MCF 10A (cell line): Measurements from ENCODE around the gene PIP5KL1. TPM values are rescaled to one million over a fixed set of nuclear protein-coding genes. Genes with fewer than 3 reads are reported as not detected.

Experiments
- Bru-seq: library from RNA; stranded (reverse); fragments of 400-500 nt; gene quantifications from one replicate; lab custom pipeline; 2021; lab: Mats Ljungman, UMichigan
- BruChase-seq, 2 experiments: library from RNA; stranded (reverse); fragments of 400-500 nt; gene quantifications; one replicate each; lab custom pipeline; 2021; lab: Mats Ljungman, UMichigan
- BruUV-seq: library from RNA; stranded (reverse); fragments of 400-500 nt; replicated peaks from 2 replicates; lab custom pipeline; 2021; lab: Mats Ljungman, UMichigan
- CTCF ChIA-PET: fragments of 300-600 bp; sonication (Branson Sonifier 250); formaldehyde crosslinking; extraction: SDS; loops from one replicate; lab custom pipeline; 2021; ENCODE audit warnings: antibody characterized with exemption, inconsistent platforms; lab: Yijun Ruan, JAX
- POLR2A ChIA-PET: fragments of 300-600, 350-650 bp; sonication (Branson Sonifier 250); formaldehyde crosslinking; extraction: SDS; loops from one replicate; lab custom pipeline; 2020; ENCODE audit warnings: antibody characterized with exemption, inconsistent platforms; lab: Yijun Ruan, JAX
- DNase-seq: peaks from one replicate; pipeline ENCODE4 v3.0.0-alpha.2; 2018; ENCODE audit not compliant: unreplicated experiment
- H3K27ac Mint-ChIP-seq: one replicate; pipeline ENCODE4 v1.8.0; 2022; ENCODE audit warnings: mild to moderate bottlenecking, low read depth, mixed read lengths; ENCODE audit not compliant: unreplicated experiment
- H3K27me3 Mint-ChIP-seq: one replicate; pipeline ENCODE4 v1.8.0; 2022; ENCODE audit warnings: mixed read lengths; ENCODE audit not compliant: insufficient read depth, unreplicated experiment
- H3K36me3 Mint-ChIP-seq: one replicate; pipeline ENCODE4 v1.8.0; 2022; ENCODE audit warnings: mild to moderate bottlenecking, moderate library complexity, mixed read lengths; ENCODE audit not compliant: insufficient read depth, unreplicated experiment
- H3K4me1 Mint-ChIP-seq: one replicate; pipeline ENCODE4 v1.8.0; 2022; ENCODE audit warnings: mixed read lengths; ENCODE audit not compliant: insufficient read depth, unreplicated experiment
- H3K4me3 Mint-ChIP-seq: one replicate; pipeline ENCODE4 v1.8.0; 2022; ENCODE audit warnings: mild to moderate bottlenecking, moderate library complexity, mixed read lengths; ENCODE audit not compliant: unreplicated experiment
- H3K9me3 Mint-ChIP-seq: one replicate; pipeline ENCODE4 v1.8.0; 2022; ENCODE audit warnings: mixed read lengths; ENCODE audit not compliant: unreplicated experiment
- CTCF ChIP-seq: fragments of 200-600 bp; IDR thresholded peaks from one replicate; pipeline ENCODE4 v1.8.0; 2022; ENCODE audit warnings: antibody characterized with exemption, mild to moderate bottlenecking; ENCODE audit not compliant: unreplicated experiment
- intact Hi-C: fragments of 100-400 bp; cut with micrococcal nuclease; formaldehyde crosslinking; loops from 2 replicates; pipeline ENCODE4 v1.14.1; 2022
- long read RNA-seq: library from polyadenylated mRNA; stranded (forward); transcript quantifications from one replicate; pipeline ENCODE4 v2.0.0, GENCODE V29; 2022
- total RNA-seq: library from RNA; stranded (reverse); gene quantifications from 2 replicates; pipeline ENCODE4 v1.2.3, GENCODE V29; 2022

Gene PIP5KL1
- 4.0 and 5.7 TPM in 2 replicates for total RNA-seq
- percentile 35 among the genes with signal in this experiment for Bru-seq, nascent RNA
- BruChase-seq, experiment 1, labeled RNA remaining after a 6-hour chase = percentile 51 among the genes with signal in this experiment
- BruChase-seq, experiment 2, labeled RNA remaining after a 2-hour chase = percentile 45 among the genes with signal in this experiment
- long read RNA-seq, partial matches to known transcripts = 1 of 3 reads
- long read RNA-seq, other reads (novel, unspliced or antisense) = 1 of 3 reads

GRCh38 chr9:127930231-127931091 is at the start of gene PIP5KL1:
Gene PIP5KL1, minus strand, starts transcription at chr9:127930777. Its CDS starts 25 bp downstream, at chr9:127930752.
- TF ChIP-seq CTCF = no peak

GRCh38 chr9:127980060-127980705 is 49.6 kb upstream of the PIP5KL1 start:
- Mint-ChIP-seq H3K27ac (no peak overlapping the region), H3K9me3 (no peaks in the 10 kb centered on the region), H3K36me3 (no peaks in the 10 kb centered on the region), H3K4me1 (peaks cover 22% of the 10 kb centered on the region), H3K4me3 (peak overlapping the region; percentile 86), H3K27me3 (no peaks in the 10 kb centered on the region)
- TF ChIP-seq CTCF = no peak
- DNase-seq = peak; percentile 41
- intact Hi-C loops = no loop called here
- TSS peak; percentile 68 for BruUV-seq
- ChIA-PET POLR2A (interaction anchor here (0.6 to 6.1 kb wide), 19 partner anchors 8 to 381 kb away, joined by 3 to 86 read pairs (median 5); partner anchors contain the start of genes DPM2, NAIF1 and SLC25A25), CTCF (interaction anchor here (0.6 to 1.5 kb wide), 6 partner anchors 10 to 37 kb away, joined by 3 to 6 read pairs (median 4); no protein-coding TSS in a partner anchor)

More at GRCh38 chr9:127930231-127931091, at the start of gene PIP5KL1:
- Mint-ChIP-seq H3K9me3 (no peaks in the 10 kb centered on the region), H3K4me1 (peaks cover 16% of the 10 kb centered on the region), H3K27ac (no peak within 1 kb of the TSS), H3K36me3 (no peaks in the 10 kb centered on the region), H3K27me3 (no peaks in the 10 kb centered on the region), H3K4me3 (peak within 1 kb of the TSS; percentile 51)
- intact Hi-C loops = no loop called here
- POLR2A ChIA-PET = interaction anchor here (1.1 to 1.9 kb wide), 3 partner anchors 8 to 196 kb away, joined by 3 to 8 read pairs (median 3); partner anchors contain the start of gene TOR2A
- DNase-seq = peak; percentile 76
- CTCF ChIA-PET = interaction anchor here (0.5 to 1.0 kb wide), 6 partner anchors 9 to 367 kb away, joined by 3 to 4 read pairs (median 3); no protein-coding TSS in a partner anchor
- no TSS peak for BruUV-seq

GRCh38 chr9:127979333-127980059 is 48.9 kb upstream of the PIP5KL1 start:
- CTCF ChIA-PET = interaction anchor here (0.5 to 1.5 kb wide), 8 partner anchors 9 to 345 kb away, joined by 3 to 6 read pairs (median 3); no protein-coding TSS in a partner anchor
- no TSS peak for BruUV-seq
- Mint-ChIP-seq H3K36me3 (no peaks in the 10 kb centered on the region), H3K4me3 (peak overlapping the region; percentile 86), H3K4me1 (peaks cover 24% of the 10 kb centered on the region), H3K9me3 (no peaks in the 10 kb centered on the region), H3K27me3 (no peaks in the 10 kb centered on the region), H3K27ac (peak overlapping the region; percentile 24)
- intact Hi-C loops = no loop called here
- peak; percentile 50 for DNase-seq
- POLR2A ChIA-PET = interaction anchor here (0.7 to 6.1 kb wide), 18 partner anchors 9 to 380 kb away, joined by 3 to 86 read pairs (median 6); partner anchors contain the start of genes DPM2, NAIF1, SLC25A25 and ST6GALNAC4
- no peak for TF ChIP-seq CTCF
